Omental fat pad (tissue), 4 donors: ENCODE data around the gene CMSS1. TPM values are rescaled to one million over a fixed set of nuclear protein-coding genes. Genes with fewer than 3 reads are reported as not detected.

Source experiments
- ATAC-seq: fragments of 150-250 bp; one replicate; pipeline ENCODE4 v1.9.1; 2016; ENCODE audit warnings: mild to moderate bottlenecking, moderate library complexity; ENCODE audit not compliant: low FRiP score
- DNase-seq: peaks from one replicate; pipeline ENCODE4 v3.0.0-alpha.2; 2019; ENCODE audit warnings: low spot score
- total RNA-seq, 4 donors: library from RNA; depleted of rRNA; stranded (reverse); fragments of >200 nt; gene quantifications; one replicate each; pipeline ENCODE4 v1.1.0, GENCODE V29; 2016
- TF ChIP-seq, protein P1 (sequence below), 3 donors: fragments of 450-650 bp; IDR thresholded peaks; one replicate each; pipeline ENCODE4 v1.5.1; 2016 to 2017; ENCODE audit warnings: antibody characterized with exemption in 3 of 3, mild to moderate bottlenecking in 3 of 3, moderate library complexity in 2 of 3

The CMSS1 gene
- total RNA-seq, 4 donors from 2014 or later, result 16.9 to 29.3 (median 21.1) TPM

DNA sequence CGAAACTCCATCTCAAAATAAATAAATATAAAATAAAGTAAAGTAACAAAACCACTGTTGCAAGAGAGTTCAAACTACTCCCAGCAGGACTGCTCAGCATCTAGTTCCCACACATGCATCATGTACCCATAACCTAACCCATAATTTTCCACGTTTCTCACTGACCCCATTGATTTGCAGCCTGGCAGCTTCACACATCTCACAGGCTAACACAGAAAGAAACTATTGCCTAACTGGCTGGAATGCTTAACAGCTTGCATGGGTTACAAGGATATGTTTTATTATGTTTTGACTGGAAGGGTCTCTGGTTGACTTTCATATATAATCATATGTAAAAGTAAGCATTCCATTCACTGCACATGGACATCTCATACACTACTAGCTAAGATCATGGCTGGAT, 387.5 kb downstream of the CMSS1 start:
- no peak for ATAC-seq
- TF ChIP-seq, protein P1, sequence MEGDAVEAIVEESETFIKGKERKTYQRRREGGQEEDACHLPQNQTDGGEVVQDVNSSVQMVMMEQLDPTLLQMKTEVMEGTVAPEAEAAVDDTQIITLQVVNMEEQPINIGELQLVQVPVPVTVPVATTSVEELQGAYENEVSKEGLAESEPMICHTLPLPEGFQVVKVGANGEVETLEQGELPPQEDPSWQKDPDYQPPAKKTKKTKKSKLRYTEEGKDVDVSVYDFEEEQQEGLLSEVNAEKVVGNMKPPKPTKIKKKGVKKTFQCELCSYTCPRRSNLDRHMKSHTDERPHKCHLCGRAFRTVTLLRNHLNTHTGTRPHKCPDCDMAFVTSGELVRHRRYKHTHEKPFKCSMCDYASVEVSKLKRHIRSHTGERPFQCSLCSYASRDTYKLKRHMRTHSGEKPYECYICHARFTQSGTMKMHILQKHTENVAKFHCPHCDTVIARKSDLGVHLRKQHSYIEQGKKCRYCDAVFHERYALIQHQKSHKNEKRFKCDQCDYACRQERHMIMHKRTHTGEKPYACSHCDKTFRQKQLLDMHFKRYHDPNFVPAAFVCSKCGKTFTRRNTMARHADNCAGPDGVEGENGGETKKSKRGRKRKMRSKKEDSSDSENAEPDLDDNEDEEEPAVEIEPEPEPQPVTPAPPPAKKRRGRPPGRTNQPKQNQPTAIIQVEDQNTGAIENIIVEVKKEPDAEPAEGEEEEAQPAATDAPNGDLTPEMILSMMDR (IDR thresholded peaks at IDR 0.05), result no peak
- DNase-seq, result no peak

DNA sequence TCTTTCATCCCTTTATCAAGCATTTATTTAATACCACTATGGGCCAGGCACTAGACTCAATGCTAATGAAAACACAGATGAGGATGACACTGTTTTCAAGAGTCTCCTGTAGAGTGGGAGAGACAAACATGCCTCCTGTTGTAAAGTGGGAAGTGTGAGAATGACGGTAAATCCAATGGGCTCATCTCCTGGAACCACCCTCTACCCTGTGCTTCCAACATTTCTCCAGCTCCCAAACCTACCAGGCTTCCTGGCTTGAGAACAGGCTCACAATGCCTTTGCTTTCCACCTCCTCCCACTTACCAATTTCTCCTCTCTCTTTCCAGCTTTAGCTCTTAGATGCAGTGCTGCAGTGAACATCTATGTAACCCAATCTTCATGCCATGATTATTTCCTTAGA, 389.0 kb downstream of the CMSS1 start:
- TF ChIP-seq, protein P1 (IDR thresholded peaks at IDR 0.05), result no peak
- ATAC-seq (no peak), DNase-seq (no peak)

- ATAC-seq (no peak), DNase-seq (no peak)
- TF ChIP-seq, protein P1 (IDR thresholded peaks at IDR 0.05), result no peak
Observed at GRCh38 chr3:100207886-100208285, 390.2 kb downstream of the CMSS1 start.

DNA sequence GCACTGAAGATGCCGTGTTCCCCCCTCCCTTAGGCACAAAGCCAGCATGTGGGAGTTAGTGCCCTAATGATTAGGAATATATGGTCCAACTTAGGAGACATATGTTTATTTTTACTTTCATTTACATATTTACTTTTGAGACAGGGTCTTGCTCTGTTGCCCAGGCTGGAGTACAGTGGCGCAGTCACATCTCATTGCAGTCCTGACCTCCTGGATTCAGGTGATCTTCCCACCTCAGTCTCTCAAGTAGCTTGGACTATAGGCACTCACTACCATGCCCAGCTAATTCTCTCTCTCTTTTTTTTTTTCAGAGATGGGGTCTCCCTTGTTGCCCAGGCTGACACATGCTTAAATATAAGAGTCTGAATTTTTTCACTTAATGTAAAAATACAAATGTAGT, 391.5 kb downstream of the CMSS1 start:
- TF ChIP-seq, protein P1 (IDR thresholded peaks at IDR 0.05), result no peak
- no peak for ATAC-seq
- DNase-seq, result no peak

DNA sequence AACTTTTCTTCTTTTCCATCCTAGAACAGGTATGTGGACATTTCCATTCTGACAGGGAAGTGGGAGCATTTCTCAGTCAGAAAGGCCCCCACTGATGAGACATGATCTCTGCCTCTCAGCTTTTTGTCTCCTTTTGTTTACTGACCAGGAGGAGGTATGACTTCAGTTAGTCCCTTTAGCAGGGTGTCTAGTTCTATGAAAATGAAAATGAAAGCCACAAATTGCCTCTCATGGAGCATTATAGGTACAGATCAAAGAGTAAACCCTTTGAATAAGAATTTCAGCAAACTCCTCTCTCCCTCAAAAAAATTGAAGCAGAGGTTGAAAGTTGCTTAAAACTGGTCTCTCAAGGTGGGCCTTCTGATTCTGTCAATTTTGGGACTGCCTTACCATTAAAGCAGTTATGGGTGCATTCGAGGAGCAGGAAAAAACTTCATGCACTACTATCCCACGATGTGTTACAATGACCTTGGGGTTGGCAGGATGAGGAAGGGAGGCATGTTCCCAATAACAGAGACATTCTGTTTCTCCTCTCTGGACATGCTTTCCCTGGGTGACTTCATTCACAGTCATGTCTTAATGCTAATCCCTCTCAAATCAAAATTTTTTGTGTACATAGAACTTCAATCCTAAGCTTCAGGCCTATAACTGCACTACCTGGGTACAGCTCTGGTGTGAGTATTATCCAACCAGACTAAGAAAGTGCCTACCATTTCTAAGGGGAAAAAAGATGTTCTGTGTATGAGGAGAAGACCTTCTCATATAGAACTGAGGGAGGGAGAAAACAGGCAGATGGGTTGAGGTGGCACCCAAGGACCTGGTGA, 392.5 kb downstream of the CMSS1 start:
- no peak for ATAC-seq

GRCh38 chr3:100210772-100211135, 393.1 kb downstream of the CMSS1 start:
- DNase-seq (no peak), ATAC-seq (peak; percentile 53)
- TF ChIP-seq, protein P1 (IDR thresholded peaks at IDR 0.05), result no peak

More for the DNA sequence above, 392.5 kb downstream of the CMSS1 start:
- DNase-seq, result no peak
- TF ChIP-seq, protein P1 (IDR thresholded peaks at IDR 0.05), result no peak
